GM12892 (cell line): ENCODE results near the gene CYB5R3.

Experiments
- POLR2A ChIP-seq: IDR thresholded peaks from 2 replicates; pipeline ENCODE4 v1.6.1; 2011; ENCODE audit warnings: low read depth, low read length, control low read depth
- POLR2AphosphoS5 ChIP-seq: IDR thresholded peaks from 2 replicates; pipeline ENCODE4 v1.6.1; 2011; ENCODE audit warnings: low read depth, low read length, control low read depth
- TAF1 ChIP-seq: IDR thresholded peaks from 2 replicates; pipeline ENCODE4 v1.6.1; 2011; ENCODE audit warnings: low read depth, mild to moderate bottlenecking, control low read depth, low read length, borderline replicate concordance

- no peak for TF ChIP-seq POLR2AphosphoS5
- no peak for TF ChIP-seq POLR2A
- no peak for TF ChIP-seq TAF1
Observed at GRCh38 chr22:42653999-42654398, 4.8 kb upstream of the CYB5R3 start.
